Endothelial cell of umbilical vein (primary cell): ENCODE results near the gene KCTD19. TPM values are rescaled to one million over a fixed set of nuclear protein-coding genes. Genes with fewer than 3 reads are reported as not detected.

Experiments
- BruUV-seq: library from RNA; stranded (reverse); fragments of 400-500 nt; replicated peaks from 2 replicates; lab custom pipeline; 2021; lab: Mats Ljungman, UMichigan
- CTCF ChIA-PET: fragments of 300-600, 350-600 bp; sonication (Branson Sonifier 250); formaldehyde crosslinking; loops from one replicate; lab custom pipeline; 2021; ENCODE audit warnings: antibody characterized with exemption, inconsistent platforms; lab: Charles Lee
- POLR2A ChIA-PET: fragments of 300-600, 350-600 bp; sonication (Branson Sonifier 250); formaldehyde crosslinking; loops from one replicate; lab custom pipeline; 2021; ENCODE audit warnings: antibody characterized with exemption, inconsistent platforms; lab: Charles Lee
- DNase-seq: peaks from one replicate; pipeline ENCODE4 v3.0.0-alpha.2; 2011; ENCODE audit warnings: low read depth, low spot score
- FAIRE-seq: peaks from 2 replicates; lab custom pipeline; 2011; peaks lifted over from hg19 to GRCh38; lab: Jason Lieb, UNC
- H2AFZ ChIP-seq: 2 replicates; pipeline ENCODE4 v1.6.0; 2012; ENCODE audit warnings: low read depth, low read length, control low read depth, inconsistent platforms
- H3K27ac ChIP-seq: 2 replicates; pipeline ENCODE4 v1.5.1; 2011; ENCODE audit warnings: low read depth, mild to moderate bottlenecking, control low read depth, low read length, moderate library complexity; ENCODE audit not compliant: insufficient read depth
- H3K27me3 ChIP-seq, 2 experiments: 2 replicates each; pipeline versions ENCODE4 v1.6.0 to v1.6.1; 2011; ENCODE audit warnings: low read length in 2 of 2, mixed read lengths in 1 of 2; ENCODE audit not compliant: control insufficient read depth in 2 of 2, insufficient read depth in 2 of 2
- H3K36me3 ChIP-seq, 2 experiments: 2 replicates in 1 of 2; 3 replicates in 1 of 2; pipeline ENCODE4 v1.5.1; 2011; ENCODE audit warnings: low read length in 2 of 2, mild to moderate bottlenecking in 1 of 2, moderate library complexity in 1 of 2; ENCODE audit not compliant: control insufficient read depth in 2 of 2, insufficient read depth in 2 of 2; ENCODE audit errors: extremely low read depth in 1 of 2
- H3K4me1 ChIP-seq: 3 replicates; pipeline ENCODE4 v1.5.1; 2011; ENCODE audit warnings: mild to moderate bottlenecking, low read length; ENCODE audit not compliant: control insufficient read depth, insufficient read depth; ENCODE audit errors: extremely low read depth
- H3K4me2 ChIP-seq: 2 replicates; pipeline ENCODE4 v1.6.1; 2011; ENCODE audit warnings: low read length, control low read depth, mixed read lengths; ENCODE audit not compliant: insufficient read depth
- H3K4me3 ChIP-seq, 3 experiments: fragments of 200-600 bp in 1 of 3; sonication (generic), shearing (Covaris generic) in 1 of 3; replicated peaks in 1 of 3; 2 replicates each; pipeline ENCODE4 v1.5.1; 2011 to 2016; ENCODE audit warnings: control low read depth in 3 of 3, low read length in 3 of 3, mild to moderate bottlenecking in 2 of 3, inconsistent platforms in 1 of 3, low read depth in 1 of 3, moderate library complexity in 1 of 3; ENCODE audit not compliant: insufficient read depth in 1 of 3
- H3K79me2 ChIP-seq: 2 replicates; pipeline ENCODE4 v1.6.0; 2012; ENCODE audit warnings: low read length, inconsistent platforms; ENCODE audit not compliant: control insufficient read depth, insufficient read depth
- H3K9ac ChIP-seq: replicated peaks from 2 replicates; pipeline ENCODE3; 2011; ENCODE audit warnings: low read length, control low read depth; ENCODE audit not compliant: insufficient read depth; ENCODE audit errors: extremely low read depth
- H3K9me1 ChIP-seq: replicated peaks from 3 replicates; pipeline ENCODE4 v1.6.0; 2011; ENCODE audit warnings: mild to moderate bottlenecking, low read length; ENCODE audit not compliant: control insufficient read depth, insufficient read depth; ENCODE audit errors: extremely low read depth
- H3K9me3 ChIP-seq: replicated peaks from 2 replicates; pipeline ENCODE4 v1.5.1; 2012; ENCODE audit warnings: low read length, inconsistent platforms; ENCODE audit not compliant: control insufficient read depth, insufficient read depth
- H4K20me1 ChIP-seq: replicated peaks from 2 replicates; pipeline ENCODE3; 2011; ENCODE audit warnings: mild to moderate bottlenecking, low read length; ENCODE audit not compliant: control insufficient read depth, insufficient read depth; ENCODE audit errors: extremely low read depth
- CTCF ChIP-seq, 2 donors: IDR thresholded peaks; 1 replicate in 1 of 2; 2 replicates in 1 of 2; pipeline ENCODE4 v1.5.1; 2011; ENCODE audit warnings: low read length in 2 of 2, mild to moderate bottlenecking in 2 of 2, moderate library complexity in 2 of 2, control low read depth in 1 of 2, inconsistent platforms in 1 of 2, low read depth in 1 of 2; ENCODE audit not compliant: insufficient read depth in 1 of 2; ENCODE audit errors: extremely low read depth in 1 of 2
- EZH2 ChIP-seq: IDR thresholded peaks from 2 replicates; pipeline ENCODE4 v1.6.1; 2012; ENCODE audit warnings: borderline replicate concordance, low read depth, mild to moderate bottlenecking, moderate library complexity, low read length, inconsistent platforms; ENCODE audit not compliant: severe bottlenecking
- FOS ChIP-seq: IDR thresholded peaks from 2 replicates; pipeline ENCODE4 v1.6.1; 2011; ENCODE audit warnings: mild to moderate bottlenecking, low read length, moderate library complexity, borderline replicate concordance; ENCODE audit not compliant: insufficient read depth
- GATA2 ChIP-seq: IDR thresholded peaks from 2 replicates; pipeline ENCODE4 v1.7.0; 2011; ENCODE audit warnings: low read depth, mild to moderate bottlenecking, moderate library complexity, mixed read lengths, low read length; ENCODE audit not compliant: insufficient read length, insufficient read depth
- JUN ChIP-seq: IDR thresholded peaks from 2 replicates; pipeline ENCODE4 v1.6.1; 2011; ENCODE audit warnings: borderline replicate concordance, low read depth; ENCODE audit not compliant: insufficient read length, insufficient read depth
- MAX ChIP-seq: IDR thresholded peaks from 2 replicates; pipeline ENCODE4 v1.6.1; 2011; ENCODE audit not compliant: insufficient read depth, insufficient read length
- MYC ChIP-seq: IDR thresholded peaks from one replicate; pipeline ENCODE4 v1.6.1; 2011; ENCODE audit warnings: mild to moderate bottlenecking, low read depth, low read length
- POLR2A ChIP-seq: IDR thresholded peaks from 2 replicates; pipeline ENCODE4 v1.6.1; 2012; ENCODE audit warnings: low read depth, mild to moderate bottlenecking, control low read depth, low read length
- POLR2AphosphoS5 ChIP-seq: IDR thresholded peaks from 2 replicates; pipeline ENCODE4 v1.6.1; 2012; ENCODE audit warnings: low read depth, mild to moderate bottlenecking, control low read depth, low read length, moderate library complexity; ENCODE audit not compliant: insufficient read depth
- dilution Hi-C: fragments of 300-500 bp; cut with MboI; formaldehyde crosslinking; loops from one replicate; pipeline ENCODE4 v1.15.0; 2019; ENCODE audit warnings: low sequenced_read_pairs; ENCODE audit not compliant: extremely low pct_ligation_motif_present
- intact Hi-C: fragments of 100-400 bp; cut with micrococcal nuclease; formaldehyde crosslinking; loops from one replicate; pipeline ENCODE4 v1.10.0; 2022
- polyA plus RNA-seq, 4 experiments: library from polyadenylated mRNA; depleted of rRNA in 3 of 4; stranded (reverse) in 3 of 4; unstranded in 1 of 4; fragments of >200 nt; gene quantifications; 2 replicates each; pipeline versions ENCODE4 v1.2.1 to v1.2.3, GENCODE V29; 2011 to 2012; ENCODE audit warnings: missing spikeins in 1 of 4
- total RNA-seq: library from RNA; stranded (reverse); gene quantifications from 2 replicates; pipeline ENCODE4 v1.2.3, GENCODE V29; 2021

The KCTD19 gene
- total and polyA plus RNA-seq, 2 donors (not counting 3 experiments of a cell fraction or from before 2014, with no cell fraction given), result 0.21 to 0.44 TPM

- Histone ChIP-seq H3K27me3 (peaks cover 3 to 17% of the 10 kb centered on the region in 2 experiments), H4K20me1 (no peaks in the 10 kb centered on the region), H3K4me2 (no peak overlapping the region), H2AFZ (no peak overlapping the region), H3K9me3 (no peaks in the 10 kb centered on the region), H3K4me3 (no peak overlapping the region), H3K36me3 (no peaks in the 10 kb centered on the region), H3K79me2 (no peaks in the 10 kb centered on the region), H3K9me1 (no peaks in the 10 kb centered on the region), H3K27ac (no peak overlapping the region), H3K4me1 (no peaks in the 10 kb centered on the region), H3K9ac (no peak overlapping the region)
- no peak for TF ChIP-seq GATA2
- TF ChIP-seq JUN, result no peak
- no peak for TF ChIP-seq MYC
- no peak for TF ChIP-seq MAX
- TF ChIP-seq CTCF (IDR thresholded peaks at IDR 0.05; ENCODE audit: extremely low read depth in 1 of 2, insufficient read depth in 1 of 2, low read depth in 1 of 2, low read length in 2 of 2), result peak in 1 of 2 donors; percentile 39
- no peak for TF ChIP-seq POLR2AphosphoS5
- no peak for TF ChIP-seq EZH2
- no peak for TF ChIP-seq POLR2A
- no peak for TF ChIP-seq FOS
- POLR2A ChIA-PET, result no interaction called here
- dilution Hi-C loops (no loop called here), intact Hi-C loops (loop anchor here (1.0 to 5.0 kb wide), 3 partner anchors 21 to 75 kb away; partner anchors contain the start of gene TPPP3)
- CTCF ChIA-PET, result interaction anchor here (1.0 to 2.9 kb wide), 14 partner anchors 8 to 112 kb away, joined by 3 to 21 read pairs (median 8); partner anchors contain the start of genes HSD11B2 and TPPP3
- no TSS peak for BruUV-seq
- DNase-seq (peak; percentile 40), FAIRE-seq (peak; percentile 55)
These were observed 46.1 kb upstream of the KCTD19 start for GRCh38 chr16:67372664-67373063.
